HL-60/S4 treated with retinoic acid at 250 ng/mL for 4 days and 3 days (cell line): Measurements from ENCODE around the gene ZNF565.
"Not testable (repeated sequence)": the region's sequence is repeated elsewhere in the genome, so short reads cannot be mapped to it uniquely, and the experiment has no call there.

Source experiments
- in situ Hi-C: fragments of 300-500 bp; cut with MboI; formaldehyde crosslinking; loops from 2 replicates; pipeline ENCODE4 v1.7.0; 2022; ENCODE audit warnings: low sequenced_read_pairs

Gene ZNF565

GRCh38 chr19:36215276-36216123, 1.0 kb upstream of the ZNF565 start:
- in situ Hi-C loops = no loop called here

- in situ Hi-C loops = no loop called here
Observed at GRCh38 chr19:36212895-36213294, 1.6 kb downstream of the ZNF565 start.

DNA sequence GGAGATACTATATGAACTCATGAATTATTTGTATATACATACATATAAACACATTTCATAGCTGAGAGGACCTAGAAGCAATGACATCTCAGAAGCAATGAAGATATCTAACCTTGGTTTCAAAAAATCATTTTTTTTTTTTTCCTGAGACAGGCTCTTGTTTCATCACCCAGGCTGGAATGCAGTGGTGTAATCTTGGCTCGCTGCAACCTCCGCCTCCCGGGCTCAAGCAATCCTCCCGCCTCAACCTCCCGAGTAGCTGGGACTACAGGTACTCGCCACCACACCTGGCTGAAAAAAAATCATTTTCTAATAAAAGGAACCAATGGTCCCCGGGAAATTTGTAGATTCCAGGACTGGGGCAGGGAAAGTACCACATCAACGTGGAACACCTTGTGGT, 4.0 kb downstream of the ZNF565 start:
- in situ Hi-C loops = no loop called here

- in situ Hi-C loops = no loop called here
Observed at GRCh38 chr19:36209372-36209771, 5.1 kb downstream of the ZNF565 start.

- in situ Hi-C loops = no loop called here
Observed at GRCh38 chr19:36207605-36208252, 6.7 kb downstream of the ZNF565 start.

DNA sequence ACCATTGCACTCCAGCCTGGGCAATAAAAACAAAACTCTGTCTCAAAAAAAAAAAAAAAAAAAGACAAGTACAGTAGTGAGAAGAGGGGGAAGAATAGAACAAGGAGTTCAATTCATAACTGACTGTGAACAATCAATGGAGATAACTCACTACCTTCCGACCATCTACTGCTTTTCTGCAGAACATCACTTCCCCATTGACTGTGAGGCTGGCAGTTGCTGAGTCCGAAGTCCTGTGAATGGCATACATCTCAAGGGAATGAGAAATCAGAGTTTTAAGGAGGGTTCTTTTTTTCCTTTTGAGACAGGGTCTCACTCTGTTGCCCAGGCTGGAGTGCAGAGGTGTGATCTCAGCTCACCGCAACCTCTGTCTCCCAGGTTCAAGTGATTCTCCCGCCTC, 11.2 kb downstream of the ZNF565 start:
- in situ Hi-C loops = no loop called here

GRCh38 chr19:36201684-36202083, 12.8 kb downstream of the ZNF565 start:
- in situ Hi-C loops = no loop called here

- in situ Hi-C loops = no loop called here
Observed at GRCh38 chr19:36198119-36198518, 16.3 kb downstream of the ZNF565 start.

DNA sequence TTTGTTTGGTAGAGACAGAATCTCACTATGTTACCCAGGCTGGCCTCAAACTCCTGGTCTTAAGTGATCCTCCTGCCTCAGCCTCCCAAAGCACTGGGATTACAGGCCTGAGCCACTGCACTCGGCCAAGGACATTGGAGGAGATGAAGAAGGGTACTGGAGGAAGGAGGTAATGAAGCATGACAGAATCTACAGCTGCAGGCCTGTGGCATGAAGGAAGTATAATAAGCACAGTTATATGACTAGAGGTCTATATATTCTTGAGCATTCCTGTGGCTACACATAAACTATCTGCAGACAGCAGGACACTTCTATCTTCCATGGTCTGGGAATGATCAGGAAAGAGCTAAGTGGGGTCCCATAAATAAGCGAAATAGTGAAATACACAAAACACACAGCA, 18.2 kb downstream of the ZNF565 start:
- in situ Hi-C loops = no loop called here

DNA sequence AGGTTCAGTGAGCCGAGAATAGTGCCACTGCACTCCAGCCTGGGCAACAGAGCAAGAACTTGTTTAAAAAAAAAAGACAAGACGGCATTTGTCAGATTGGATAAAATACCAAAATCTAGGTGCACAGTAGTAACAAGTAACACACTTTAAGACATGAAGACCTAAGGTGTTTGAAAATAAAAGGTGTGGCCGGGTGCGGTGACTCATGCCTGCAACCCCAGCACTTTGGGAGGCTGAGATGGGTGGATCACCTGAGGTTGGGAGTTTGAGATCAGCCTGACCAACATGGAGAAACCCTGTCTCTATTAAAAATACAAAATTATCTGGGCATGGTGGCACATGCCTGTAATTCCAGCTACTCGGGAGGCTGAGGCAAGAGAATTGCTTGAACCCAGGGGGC, 27.7 kb downstream of the ZNF565 start:
- in situ Hi-C loops = not testable (repeated sequence)

- in situ Hi-C loops = no loop called here
Observed at GRCh38 chr19:36183245-36183628, 31.2 kb downstream of the ZNF565 start.

DNA sequence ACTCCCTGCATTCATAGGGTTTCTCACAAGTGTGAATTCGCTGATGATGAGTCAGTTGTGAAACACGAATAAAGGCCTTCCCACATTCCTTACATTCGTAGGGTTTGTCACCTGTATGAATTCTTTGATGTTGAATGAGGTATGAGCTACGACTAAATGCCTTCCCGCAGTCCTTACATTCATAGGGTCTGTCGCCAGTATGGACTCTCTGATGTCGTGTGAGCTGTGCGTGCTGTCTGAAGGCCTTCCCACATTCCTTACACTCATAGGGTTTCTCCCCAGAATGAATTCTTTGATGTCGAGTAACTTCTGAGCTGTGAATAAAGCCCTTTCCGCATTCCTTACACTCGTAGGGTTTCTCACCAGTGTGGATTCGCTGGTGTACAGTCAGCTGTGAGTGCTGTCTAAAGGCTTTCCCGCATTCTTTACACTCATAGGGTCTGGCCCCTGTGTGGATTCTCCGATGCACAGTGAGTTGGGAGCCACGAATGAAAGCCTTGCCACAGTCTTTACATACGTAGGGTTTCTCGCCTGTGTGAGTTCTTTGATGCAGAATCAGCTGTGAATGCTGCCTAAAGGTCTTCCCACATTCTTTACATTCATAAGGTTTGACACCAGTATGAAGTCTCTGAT, 31.7 kb downstream of the ZNF565 start:
- in situ Hi-C loops = no loop called here

- in situ Hi-C loops = not testable (repeated sequence)
Observed at GRCh38 chr19:36179077-36179476, 35.4 kb downstream of the ZNF565 start.

- in situ Hi-C loops = not testable (repeated sequence)
Observed at GRCh38 chr19:36173846-36174245, 40.6 kb downstream of the ZNF565 start.

DNA sequence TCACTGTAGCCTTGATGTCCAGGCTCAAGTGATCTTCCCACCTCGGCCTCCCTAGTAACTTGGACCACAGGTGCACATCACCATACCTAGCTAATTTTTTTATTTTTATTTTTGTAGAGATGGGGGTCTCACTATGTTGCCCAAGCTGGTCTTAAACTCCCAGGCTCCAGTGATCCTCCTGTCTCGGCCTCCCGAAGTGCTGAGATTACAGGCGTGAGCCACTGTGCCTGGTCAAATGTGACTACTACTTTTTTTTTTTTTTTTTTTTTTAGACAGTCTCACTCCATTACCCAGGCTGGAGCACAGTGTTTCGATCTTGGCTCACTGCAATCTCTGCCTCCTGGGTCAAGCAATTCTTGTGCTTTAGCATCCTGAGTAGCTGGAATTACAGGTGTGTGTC, 41.6 kb downstream of the ZNF565 start:
- in situ Hi-C loops = no loop called here

GRCh38 chr19:36169084-36169760, 45.2 kb downstream of the ZNF565 start:
- in situ Hi-C loops = no loop called here

DNA sequence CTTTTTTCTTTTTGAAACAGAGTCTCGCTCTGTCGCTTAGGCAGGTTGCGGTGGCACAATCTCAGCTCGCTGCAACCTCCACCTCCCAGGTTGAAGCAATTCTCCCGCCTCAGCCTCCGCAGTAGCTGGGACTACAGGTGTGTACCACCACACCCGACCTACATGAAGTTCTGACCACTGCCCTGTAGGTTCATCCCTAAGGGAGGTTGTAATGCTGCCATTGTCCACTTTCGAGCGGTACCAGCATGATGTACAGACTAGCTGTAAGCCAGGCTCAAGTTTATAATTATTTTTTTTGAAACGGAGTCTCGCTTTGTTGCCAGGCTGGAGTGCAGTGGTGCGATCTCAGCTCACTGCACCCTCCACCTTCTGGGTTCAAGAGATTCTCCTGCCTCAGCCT, 50.7 kb downstream of the ZNF565 start:
- in situ Hi-C loops = no loop called here

DNA sequence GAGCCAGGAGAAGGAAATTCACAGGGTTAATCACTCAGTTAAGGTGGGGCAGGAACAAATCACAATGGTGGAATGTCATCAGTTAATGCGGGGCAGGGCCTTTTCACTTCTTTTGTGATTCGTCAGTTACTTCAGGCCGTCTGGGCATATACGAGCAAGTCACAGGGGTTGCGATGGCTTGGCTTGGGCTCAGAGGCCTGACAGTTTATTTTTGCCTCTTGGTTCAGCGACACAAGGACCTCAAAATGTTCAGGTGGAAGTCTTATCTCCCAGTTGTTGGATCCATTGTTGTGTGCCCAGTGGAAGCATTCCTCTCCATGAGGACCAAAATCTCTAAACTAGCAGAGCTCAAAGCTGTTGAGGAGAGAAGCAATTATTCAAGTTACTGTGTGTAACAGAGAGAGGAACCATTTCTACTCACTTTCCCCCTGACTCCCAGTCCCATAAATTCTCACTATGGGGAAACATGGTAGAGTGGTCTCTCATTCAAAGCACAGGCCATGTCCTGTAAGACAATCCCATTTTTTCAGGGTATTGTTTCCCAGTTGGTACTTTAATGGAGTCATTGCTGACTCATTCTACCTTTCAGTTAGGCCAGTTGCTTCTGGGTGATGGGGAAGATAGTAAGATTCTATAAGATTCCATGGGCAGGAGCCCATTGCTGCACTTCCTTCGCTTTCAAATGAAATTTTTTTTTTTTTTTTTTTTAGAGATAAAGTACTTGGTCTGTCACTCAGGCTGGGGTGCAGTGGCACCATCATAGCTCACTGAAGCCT, 53.5 kb downstream of the ZNF565 start:
- in situ Hi-C loops = no loop called here

- in situ Hi-C loops = no loop called here
Observed at GRCh38 chr19:36153126-36153525, 61.3 kb downstream of the ZNF565 start.

GRCh38 chr19:36152352-36153091, 61.9 kb downstream of the ZNF565 start, which contains the start of gene COX7A1:
COX7A1 (minus strand) TSS chr19:36152447; CDS start chr19:36152407, 40 bp downstream.
- in situ Hi-C loops = no loop called here
